GM18505 (cell line): ENCODE data around the gene ATP5MC2.

ENCODE experiments used
- ATAC-seq: cut with Tn5 transposase; IDR thresholded peaks from one replicate; pipeline ENCODE4 v1.9.1; 2021; ENCODE audit not compliant: unreplicated experiment
- POLR2A ChIP-seq: IDR thresholded peaks from 4 replicates; pipeline ENCODE4 v1.6.1; 2011; ENCODE audit warnings: borderline replicate concordance; ENCODE audit not compliant: insufficient read depth, insufficient read length; ENCODE audit errors: extremely low read depth

Gene ATP5MC2

DNA sequence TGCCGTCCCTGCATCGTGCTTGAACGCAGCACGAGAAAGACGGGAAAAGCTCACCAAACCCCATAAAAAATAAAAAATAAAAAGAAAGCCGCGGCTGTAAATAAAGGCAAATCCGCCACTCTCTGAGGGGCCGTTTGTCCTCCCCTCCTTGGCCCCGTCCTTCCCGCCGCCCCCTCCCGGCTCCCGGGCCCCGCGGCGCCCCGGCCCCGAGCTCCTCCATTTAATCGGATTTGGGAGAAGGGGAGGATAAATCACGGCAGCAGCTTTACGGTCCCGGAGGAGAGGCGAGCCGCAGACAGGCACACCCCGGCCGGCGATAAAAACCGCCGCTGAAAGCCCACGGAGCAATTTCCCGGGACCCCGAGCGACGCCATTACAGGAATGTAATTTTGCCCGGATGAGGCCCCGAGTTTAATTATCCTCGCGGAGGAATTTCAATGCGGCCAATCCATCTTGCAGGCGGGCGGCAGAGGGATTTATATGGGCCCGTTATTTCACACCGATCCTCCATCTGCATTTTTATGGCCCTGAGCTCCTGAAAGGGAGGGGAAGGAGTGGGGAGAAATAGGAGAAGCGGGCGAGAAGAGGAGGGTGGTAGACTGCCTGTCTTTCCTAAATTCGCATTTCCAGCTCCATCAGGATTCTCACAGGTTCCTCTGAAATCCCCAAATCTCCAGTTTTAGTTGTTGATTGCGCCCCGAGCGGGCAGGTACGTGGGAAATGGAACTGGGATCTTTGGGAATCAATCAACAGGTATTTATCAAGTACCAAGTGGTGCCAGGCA, 1.3 kb upstream of the ATP5MC2 start:
- no peak for ATAC-seq
- no peak for TF ChIP-seq POLR2A

DNA sequence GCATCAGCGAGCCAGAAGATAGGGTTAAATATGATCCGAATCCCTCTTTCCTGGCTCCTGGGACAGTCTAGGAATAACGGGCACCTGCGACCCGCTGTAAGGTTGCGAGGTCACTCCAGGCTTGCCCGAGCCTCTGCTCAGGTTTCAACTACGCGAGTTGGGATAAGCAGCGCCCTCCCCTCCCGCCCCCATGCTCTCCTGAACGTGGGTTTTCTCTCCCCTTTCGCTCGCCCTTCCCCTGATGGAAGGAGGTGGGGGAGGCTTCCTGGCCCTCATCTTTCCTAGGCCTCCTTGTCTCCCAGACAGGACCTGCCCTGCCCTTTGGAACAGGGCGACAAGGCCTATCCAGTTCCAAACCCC, 753 bp upstream of the ATP5MC2 start:
- no peak for TF ChIP-seq POLR2A
- ATAC-seq: no peak

DNA sequence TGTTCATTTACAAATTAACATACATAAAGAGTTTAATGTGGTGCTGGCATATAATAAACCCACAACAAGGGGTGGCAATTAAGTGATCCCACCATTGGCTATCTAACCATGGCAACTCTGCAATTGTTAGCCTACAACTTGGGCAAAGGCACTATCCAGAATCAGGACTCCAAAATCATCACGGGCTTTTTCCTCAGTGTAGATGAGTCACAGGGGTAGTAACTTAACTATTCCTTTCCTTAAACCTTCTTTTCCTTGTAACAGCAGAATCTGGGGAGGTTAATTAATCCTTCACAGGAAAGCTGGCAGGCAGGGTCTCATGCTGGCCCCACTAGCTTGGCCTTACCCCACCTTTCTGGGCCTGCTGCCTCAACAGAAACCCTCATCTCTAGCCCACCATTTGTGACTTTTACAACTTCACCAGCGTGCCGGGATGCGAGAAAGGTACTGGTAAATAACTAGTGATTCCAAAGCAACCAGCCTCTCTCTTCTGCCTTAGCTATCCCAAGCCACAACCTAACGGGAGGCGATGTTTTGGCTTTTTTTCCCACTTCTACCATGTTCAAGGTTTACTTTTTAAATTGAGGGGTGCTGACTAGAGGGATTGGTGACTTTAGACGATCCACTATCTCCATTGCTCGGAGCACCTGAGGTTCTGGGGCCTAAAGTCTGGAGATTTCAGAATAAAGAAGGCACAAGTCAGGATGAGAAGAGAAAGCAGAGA, 744 bp downstream of the ATP5MC2 start:
- no peak for ATAC-seq
- no peak for TF ChIP-seq POLR2A

DNA sequence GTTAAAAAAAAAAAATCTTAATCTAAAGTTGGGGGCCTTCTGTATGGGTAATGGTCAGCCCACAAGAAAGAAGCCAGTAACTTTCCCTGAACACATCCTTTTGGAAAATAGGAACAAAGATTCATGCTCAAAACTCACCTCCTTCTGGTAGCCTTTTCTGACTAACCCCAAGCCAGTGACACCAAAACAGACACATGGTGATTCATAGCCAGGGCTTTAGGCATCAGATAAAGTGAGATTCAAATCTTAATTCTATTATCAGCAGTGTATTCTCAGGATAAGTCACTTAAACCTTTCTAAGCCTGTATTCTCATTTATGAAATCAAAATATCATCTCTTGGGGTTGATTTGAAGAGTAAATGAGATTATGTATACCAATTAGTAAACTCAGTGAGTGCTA, 4.9 kb downstream of the ATP5MC2 start:
- no peak for TF ChIP-seq POLR2A
- no peak for ATAC-seq

DNA sequence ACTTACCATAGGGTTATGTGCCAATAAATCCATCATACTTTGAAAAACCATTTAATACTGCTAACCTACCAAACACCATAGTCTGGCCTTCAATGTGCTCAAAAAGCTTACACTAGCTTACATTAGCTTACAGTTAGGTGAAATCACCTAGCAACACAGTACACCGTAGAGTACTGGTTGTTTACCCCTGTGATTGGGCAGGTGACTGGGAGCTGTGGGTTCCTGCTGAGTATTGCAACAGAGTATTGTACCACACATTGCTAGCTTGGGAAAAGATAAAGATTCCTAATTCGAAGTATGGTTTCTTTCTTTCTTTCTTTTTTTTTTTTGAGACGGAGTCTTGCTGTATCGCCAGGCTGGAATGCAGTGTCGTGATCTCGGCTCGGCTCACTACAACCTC, 5.6 kb downstream of the ATP5MC2 start:
- TF ChIP-seq POLR2A: no peak
- ATAC-seq: no peak

DNA sequence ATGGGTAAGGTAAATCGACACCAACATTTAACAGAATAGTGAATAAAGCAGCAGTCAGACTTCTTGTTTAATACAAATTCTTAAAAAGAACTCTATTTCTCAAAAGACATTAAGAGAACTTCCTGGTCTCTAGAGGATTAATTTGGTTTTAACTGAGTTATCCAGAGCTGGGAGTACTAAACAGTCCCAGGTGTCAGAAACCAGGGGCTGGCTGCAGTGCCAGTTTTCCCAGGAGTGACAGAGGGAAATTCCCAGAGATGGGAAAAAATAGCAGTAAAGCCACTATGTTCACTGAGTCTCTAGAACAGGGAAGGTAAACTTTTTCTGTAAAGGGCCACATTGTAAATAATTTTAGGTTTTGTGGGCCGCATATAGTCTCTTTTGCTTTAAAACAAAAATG, 8.8 kb downstream of the ATP5MC2 start:
- TF ChIP-seq POLR2A: no peak
- ATAC-seq: no peak

DNA sequence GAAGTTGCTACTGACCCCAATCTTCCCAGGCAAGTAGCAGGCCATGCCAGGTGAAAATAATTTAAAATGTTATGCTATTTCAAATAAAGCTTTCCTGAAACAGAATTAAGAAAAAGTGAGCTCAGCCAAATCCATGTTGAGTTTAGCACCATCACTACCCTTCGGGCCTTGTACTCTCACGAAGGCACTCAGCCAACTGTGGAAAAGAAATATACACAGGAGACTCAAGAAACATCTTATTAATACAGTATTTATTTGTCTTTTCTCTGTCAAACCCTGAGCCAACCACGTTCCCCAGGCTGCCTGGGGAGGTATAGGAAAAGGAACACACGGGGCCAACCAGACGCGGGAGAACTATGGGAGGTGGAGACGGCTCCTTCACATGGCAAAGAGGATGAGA, 10.9 kb downstream of the ATP5MC2 start:
- TF ChIP-seq POLR2A: no peak
- ATAC-seq: no peak

DNA sequence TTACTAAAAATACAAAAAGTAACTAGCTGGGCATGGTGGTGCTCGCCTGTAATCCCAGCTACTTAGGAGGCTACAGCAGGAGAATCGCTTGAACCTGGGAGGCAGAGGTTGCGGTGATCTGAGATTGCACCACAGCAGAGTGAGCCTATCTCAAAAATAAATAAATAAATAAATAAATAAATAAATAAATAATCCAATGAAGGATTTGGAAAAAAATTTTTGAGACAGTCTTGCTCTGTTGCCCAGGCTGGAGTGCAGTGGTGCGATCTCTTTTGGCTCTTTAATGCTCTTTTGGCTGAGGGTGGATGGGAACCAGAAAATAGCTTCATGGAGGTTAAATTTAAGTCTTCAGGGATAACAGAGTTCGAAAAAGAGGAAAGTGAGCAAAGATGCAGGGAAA, 11.7 kb downstream of the ATP5MC2 start:
- no peak for TF ChIP-seq POLR2A
- ATAC-seq: no peak

DNA sequence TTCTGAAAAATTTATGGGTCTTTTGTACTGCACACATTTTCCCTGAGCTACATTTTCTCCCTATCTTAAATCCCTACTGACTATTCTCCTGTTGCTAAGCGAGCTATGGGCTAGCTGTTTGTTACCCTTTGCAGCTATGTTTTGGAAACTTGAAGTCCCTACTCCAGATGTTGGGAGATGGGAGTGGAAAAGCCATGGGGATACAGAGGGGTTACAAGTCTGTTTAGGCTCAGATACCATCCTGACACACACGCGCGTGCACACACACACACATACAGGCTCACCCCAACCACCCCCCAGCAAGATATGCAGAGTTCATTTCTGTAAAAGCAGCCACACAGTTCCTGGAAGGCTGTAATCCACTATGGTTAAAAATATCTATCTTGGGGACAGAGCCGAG, 15.8 kb downstream of the ATP5MC2 start:
- ATAC-seq: no peak
- no peak for TF ChIP-seq POLR2A

DNA sequence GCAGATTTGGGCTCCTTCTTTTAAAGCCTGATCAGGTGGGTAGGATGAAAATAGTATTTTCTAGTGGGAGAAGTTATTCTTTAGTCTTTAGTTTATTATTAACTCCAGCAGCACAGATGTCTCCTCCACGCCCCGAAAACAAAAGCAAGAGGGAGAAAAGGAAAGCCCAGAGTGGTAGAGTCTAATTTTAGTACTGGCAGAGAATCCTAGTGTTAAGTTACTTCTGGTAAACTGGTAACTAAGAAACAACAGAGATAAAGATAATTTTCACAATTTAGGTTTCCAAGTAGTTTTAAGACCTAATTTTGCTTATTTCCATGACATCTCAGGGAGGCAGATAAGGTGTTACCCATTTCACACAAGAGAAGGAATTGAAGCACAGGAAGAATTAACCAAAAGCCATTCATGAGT, 16.3 kb downstream of the ATP5MC2 start:
- no peak for TF ChIP-seq POLR2A
- no peak for ATAC-seq

DNA sequence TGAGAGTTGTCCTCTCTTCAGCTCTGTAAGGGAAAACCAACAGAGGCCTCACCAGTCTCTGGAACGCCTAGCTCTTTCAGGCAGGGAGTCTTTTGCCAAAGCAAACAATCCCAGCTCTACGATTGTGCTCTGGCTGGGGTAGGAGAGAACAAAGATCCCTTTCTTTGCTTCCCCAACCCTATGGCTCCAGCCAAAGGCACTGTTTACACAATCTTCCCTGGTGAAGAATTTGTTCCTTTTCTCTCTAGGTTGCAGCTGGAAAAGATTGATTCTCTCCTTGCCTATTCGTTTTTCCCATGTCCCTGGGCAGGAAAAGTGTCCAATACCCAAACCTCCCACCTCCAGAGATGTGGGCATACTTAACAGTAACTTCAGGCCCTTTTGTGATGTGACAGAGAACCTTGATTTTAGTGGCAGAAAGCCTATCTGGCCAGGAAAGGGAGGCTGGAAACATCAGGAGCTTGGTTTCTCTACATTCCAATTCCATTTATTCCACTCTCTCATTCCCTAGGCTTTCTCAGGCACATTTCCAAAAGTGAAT, 16.8 kb downstream of the ATP5MC2 start:
- ATAC-seq: no peak
- no peak for TF ChIP-seq POLR2A

DNA sequence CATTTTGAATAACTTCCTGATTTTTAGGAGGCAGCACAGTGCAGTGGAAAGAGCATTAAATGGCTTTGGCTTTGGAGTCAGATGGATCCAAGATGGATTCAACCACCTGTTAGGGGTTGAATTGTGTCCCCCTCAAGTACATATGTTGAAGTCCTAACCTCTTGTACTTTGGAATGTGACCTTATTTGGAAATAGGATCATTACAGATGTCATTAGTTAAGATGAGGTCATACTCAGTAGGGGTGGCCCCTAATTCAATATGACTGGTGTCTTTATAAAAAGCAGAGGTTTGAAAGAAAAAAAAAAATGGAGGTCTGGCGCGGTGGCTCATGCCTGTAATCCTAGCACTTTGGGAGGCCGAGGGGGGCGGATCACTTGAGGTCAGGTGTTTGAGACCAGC, 18.8 kb downstream of the ATP5MC2 start:
- no peak for TF ChIP-seq POLR2A
- no peak for ATAC-seq

DNA sequence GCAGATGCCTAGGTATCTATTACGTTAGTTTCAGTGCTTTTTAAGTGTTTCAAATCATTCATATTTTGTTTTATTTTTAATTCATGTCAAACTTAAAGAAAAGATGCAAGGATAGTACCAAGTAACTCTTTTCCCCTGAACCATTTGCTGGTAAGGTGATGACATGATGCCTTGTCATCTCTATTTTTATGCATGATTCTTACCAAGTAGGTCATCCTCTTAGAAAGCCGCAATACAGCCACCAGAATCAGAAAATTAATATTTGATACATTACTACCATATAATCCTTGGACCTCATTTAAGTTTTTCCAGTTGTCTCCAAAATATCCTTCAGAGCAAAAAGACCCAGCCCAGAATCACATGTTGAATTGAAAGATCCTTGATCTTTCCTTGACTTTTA, 22.3 kb downstream of the ATP5MC2 start:
- no peak for TF ChIP-seq POLR2A

DNA sequence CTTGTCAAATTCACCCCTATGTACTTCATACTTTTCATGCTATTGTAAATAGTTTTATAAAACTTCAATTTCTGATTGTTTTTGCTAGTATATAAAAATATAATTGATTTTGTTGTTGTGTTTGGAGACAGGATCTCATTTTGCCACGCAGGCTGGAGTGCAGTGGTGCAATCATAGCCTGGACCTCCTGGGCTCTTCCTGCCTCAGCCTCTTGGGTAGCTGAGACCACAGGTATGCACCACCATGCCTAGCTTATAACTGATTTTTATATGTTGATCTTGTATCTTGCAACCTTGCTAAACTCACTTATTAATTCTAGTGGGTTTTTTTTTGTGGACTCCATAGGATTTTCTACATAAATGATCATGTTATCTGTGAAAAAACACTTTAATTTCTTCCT, 23.5 kb downstream of the ATP5MC2 start:
- no peak for ATAC-seq

More for the DNA sequence above, 22.3 kb downstream of the ATP5MC2 start:
- ATAC-seq: no peak

More for the DNA sequence above, 23.5 kb downstream of the ATP5MC2 start:
- no peak for TF ChIP-seq POLR2A
